Heart left ventricle (tissue), 16 donors: ENCODE results near the gene RAI2. TPM values are rescaled to one million over a fixed set of nuclear protein-coding genes. Genes with fewer than 3 reads are reported as not detected.

Experiments used
- ATAC-seq, 4 donors: fragments of 200-7000 bp; cut with Tn5 transposase; one replicate each; pipeline ENCODE4 v1.9.1; 2020 to 2022; ENCODE audit warnings: moderate library complexity in 4 of 4, mild to moderate bottlenecking in 3 of 4, moderate number of reproducible peaks in 1 of 4
- DNase-seq, 5 donors: peaks; one replicate each; pipeline ENCODE4 v3.0.0-alpha.2; 2020
- H3K27ac ChIP-seq, 12 donors: fragments of 200-600 bp; sonication (generic) in 4 of 12; one replicate each; pipeline versions ENCODE4 v1.5.0 to v1.8.0; 2016 to 2022; ENCODE audit warnings: mild to moderate bottlenecking in 2 of 12
- H3K27me3 ChIP-seq, 9 donors: fragments of 200-600 bp; sonication (generic) in 2 of 9; one replicate each; pipeline versions ENCODE4 v1.5.1 to v1.8.0; 2016 to 2022; ENCODE audit warnings: mild to moderate bottlenecking in 3 of 9
- H3K36me3 ChIP-seq, 9 donors: fragments of 200-600 bp; sonication (generic) in 2 of 9; one replicate each; pipeline versions ENCODE4 v1.5.0 to v1.8.0; 2018 to 2022; ENCODE audit warnings: mild to moderate bottlenecking in 2 of 9
- H3K4me1 ChIP-seq, 12 donors: fragments of 200-600 bp; sonication (generic) in 4 of 12; one replicate each; pipeline versions ENCODE4 v1.5.0 to v1.8.0; 2016 to 2022; ENCODE audit warnings: mild to moderate bottlenecking in 3 of 12
- H3K4me3 ChIP-seq, 12 donors: fragments of 200-600 bp; sonication (generic) in 4 of 12; one replicate each; pipeline versions ENCODE4 v1.5.0 to v1.8.0; 2017 to 2022; ENCODE audit warnings: mild to moderate bottlenecking in 9 of 12, moderate library complexity in 4 of 12
- H3K9me3 ChIP-seq, 12 donors: fragments of 200-600 bp; sonication (generic) in 4 of 12; one replicate each; pipeline versions ENCODE4 v1.5.0 to v1.8.0; 2016 to 2022; ENCODE audit warnings: mild to moderate bottlenecking in 1 of 12
- CTCF ChIP-seq, 12 donors: fragments of 200-600 bp; sonication (generic) in 4 of 12; IDR thresholded peaks; one replicate each; pipeline versions ENCODE4 v1.5.0 to v1.8.0; 2018 to 2022; ENCODE audit warnings: antibody characterized with exemption in 12 of 12, mild to moderate bottlenecking in 5 of 12
- POLR2A ChIP-seq, 2 donors: fragments of 450-650 bp; IDR thresholded peaks; one replicate each; pipeline ENCODE4 v1.6.1; 2017; ENCODE audit warnings: antibody characterized with exemption in 2 of 2, mild to moderate bottlenecking in 2 of 2, moderate library complexity in 2 of 2
- WGBS, 4 donors: extraction: QIAGEN DNeasy Blood & Tissue Kit in 2 of 4; methylation state at CpG; one replicate each; pipeline versions ENCODE4 v1.1.5 to v1.1.7; 2013 to 2018; 5-methylcytosine and 5-hydroxymethylcytosine counted together
- intact Hi-C, 10 donors: fragments of 100-400 bp; cut with DNase I; formaldehyde crosslinking; loops; one replicate each; pipeline versions ENCODE4 v1.11.1 to v1.14.2; 2022
- polyA plus RNA-seq, 2 donors: library from polyadenylated mRNA; stranded (reverse); fragments of 200-250 nt; gene quantifications; one replicate each; pipeline ENCODE4 v1.2.3, GENCODE V29; 2013
- total RNA-seq, 9 donors: library from RNA; depleted of rRNA in 2 of 9; stranded (reverse); fragments of >200 nt in 2 of 9; fragmentation: NEBNext Ultra II Directional in 3 of 9; extraction: Animal tissue kit (Norgen Biotek cat#: 25700) in 3 of 9; gene quantifications; one replicate each; pipeline versions ENCODE4 v1.1.0 to v1.2.4, GENCODE V29; 2016 to 2023
- donor health status: ischemic (EF 13 %, LVEDD 7.1; RV severe dilation, severe dysfunction).
- donor health status: healthy with polysubstance abuse.
- donor health status: DM: no; HTN: yes; CAD: no.
- donor health status: DM: no; HTN: no; CAD: no.
- donor health status: ischemic (EF 25% LVEDD 6.9; RV normal size, moderate dysfunction).
- donor health status: ischemic (EF 25% LVEDD 5.7; RV mildly dilated, moderate dysfunction).
- donor health status: healthy.
- donor health status: DM: yes; HTN: yes; CAD: no.
- donor health status: ischemic (EF 35%, LVEDD 5.7; RV mildly dilated, moderate dysfunction).
- donor health status: nonischemic (EF 11% LVEDD 7.7; RV severe dilation, severe dysfunction).
- donor health status: DM: yes; HTN: yes; CAD: no.
- donor health status: PGD.
- donor health status: ischemic (EF 29% LVEDD 5.4; RV normal size, mild dysfunction).
- donor health status: nonischemic (EF 23%, LVEDD 6.1; RV moderate dilation, normal function).

RAI2 gene
- total and polyA plus RNA-seq, 11 donors, result 16.2 to 31.3 (median 22.1) TPM

DNA sequence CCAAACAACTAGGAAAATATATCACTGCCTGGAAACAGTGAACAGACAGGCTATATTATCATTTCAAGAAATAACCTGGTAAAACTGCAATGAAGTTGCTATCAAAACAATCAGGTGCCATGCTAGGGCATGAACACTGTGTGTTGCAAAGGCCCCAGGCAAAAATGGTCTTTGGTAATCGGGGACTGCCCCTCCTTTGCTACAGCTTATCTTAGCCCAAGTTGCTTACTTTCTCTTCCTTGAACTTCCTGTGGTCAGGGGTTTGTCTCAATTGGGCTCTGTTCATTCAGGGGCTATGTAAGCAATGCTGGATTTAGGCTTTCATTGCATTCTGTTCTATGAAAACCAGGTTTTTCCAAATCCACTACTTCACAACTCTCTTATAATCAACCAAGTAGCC, 93.4 kb downstream of the RAI2 start:
- 29 to 76% (median 42%) methylated on average over 1 of the region's 1 CpG for WGBS, 4 donors
- intact Hi-C loops, result no loop called here

GRCh38 chrX:17759990-17760389, 101.1 kb downstream of the RAI2 start:
- Histone ChIP-seq H3K36me3 (no peaks in the 10 kb centered on the region), H3K27ac (no peak overlapping the region), H3K27me3 (no peaks in the 10 kb centered on the region), H3K4me3 (no peak overlapping the region), H3K4me1 (no peaks in the 10 kb centered on the region), H3K9me3 (no peaks in the 10 kb centered on the region)
- intact Hi-C loops, result no loop called here
- no peak for DNase-seq
- ATAC-seq, result no peak
- no peak for TF ChIP-seq POLR2A (IDR thresholded peaks at IDR 0.05)
- TF ChIP-seq CTCF (IDR thresholded peaks at IDR 0.05), result no peak
- WGBS, 4 donors, result 75 to 93% (median 82%) methylated on average over 1 of the region's 1 CpG

More for the DNA sequence above, 93.4 kb downstream of the RAI2 start:
- Histone ChIP-seq H3K36me3 (no peaks in the 10 kb centered on the region), H3K4me1 (no peaks in the 10 kb centered on the region), H3K9me3 (no peaks in the 10 kb centered on the region), H3K4me3 (no peak overlapping the region), H3K27ac (no peak overlapping the region), H3K27me3 (peaks cover 0 to 10% (median 0%) of the 10 kb centered on the region in 9 donors)
- no peak for DNase-seq
- no peak for TF ChIP-seq CTCF (IDR thresholded peaks at IDR 0.05)
- TF ChIP-seq POLR2A (IDR thresholded peaks at IDR 0.05), result no peak
- no peak for ATAC-seq

DNA sequence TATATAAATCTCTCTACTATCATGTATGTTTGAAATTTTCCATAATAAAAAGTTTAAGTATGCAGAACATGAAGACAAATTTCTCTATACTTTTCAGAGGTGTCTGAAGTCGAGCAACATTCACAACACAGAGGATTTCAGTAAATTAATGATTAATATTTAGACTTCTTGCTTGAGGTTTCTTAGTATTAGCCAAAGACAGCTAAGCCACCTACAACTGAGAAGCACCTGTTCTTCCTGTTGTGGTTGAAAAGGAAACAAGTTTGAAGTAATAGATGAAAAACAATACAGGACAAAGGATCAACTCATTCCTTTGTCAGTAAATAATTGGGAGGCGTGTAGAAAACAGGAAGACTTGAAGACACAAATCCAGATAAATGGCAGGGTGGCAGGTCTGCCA, 102.7 kb downstream of the RAI2 start:
- peaks cover 0 to 14% (median 4%) of the 10 kb centered on the region in 9 donors for H3K36me3 ChIP-seq
- no peaks in the 10 kb centered on the region for H3K27me3 ChIP-seq
- H3K4me1 ChIP-seq, result no peaks in the 10 kb centered on the region
- WGBS, 4 donors, result 63 to 80% (median 68%) methylated on average over 2 of the region's 2 CpGs
- no peak for ATAC-seq
- no peak overlapping the region for H3K4me3 ChIP-seq
- no peak overlapping the region for H3K27ac ChIP-seq
- no peak for DNase-seq
- no peak for TF ChIP-seq CTCF (IDR thresholded peaks at IDR 0.05)
- TF ChIP-seq POLR2A (IDR thresholded peaks at IDR 0.05), result no peak
- H3K9me3 ChIP-seq, result no peaks in the 10 kb centered on the region
- intact Hi-C loops, result no loop called here

GRCh38 chrX:17750436-17750835, 110.7 kb downstream of the RAI2 start:
- Histone ChIP-seq H3K36me3 (peaks cover 0 to 49% (median 26%) of the 10 kb centered on the region in 9 donors), H3K4me1 (no peaks in the 10 kb centered on the region), H3K4me3 (no peak overlapping the region), H3K27me3 (peaks cover 0 to 9% (median 0%) of the 10 kb centered on the region in 9 donors), H3K9me3 (no peaks in the 10 kb centered on the region), H3K27ac (no peak overlapping the region)
- 67 to 81% (median 72%) methylated on average over 3 of the region's 3 CpGs for WGBS, 4 donors
- no peak for DNase-seq
- ATAC-seq, result no peak
- intact Hi-C loops, result no loop called here
- TF ChIP-seq POLR2A (IDR thresholded peaks at IDR 0.05) (no peak), CTCF (IDR thresholded peaks at IDR 0.05) (no peak)

Other genes with a start within 250 kb of the RAI2 start
- gene SCML1, start 123.8 kb downstream of the RAI2 start, total RNA-seq, result 1 to 10 TPM; 4.1 to 8.2 (median 7.1) TPM
- 1 to 10 TPM; 9.2 to 9.9 TPM for gene SCML1, start 123.8 kb downstream of the RAI2 start, polyA plus RNA-seq